Measurements from ENCODE around the gene IFIT5. TPM values are rescaled to one million over a fixed set of nuclear protein-coding genes. Genes with fewer than 3 reads are reported as not detected.
A peak's percentile ranks its signal among the peaks of the same experiment; 100 is the strongest.

Gene IFIT5, protein sequence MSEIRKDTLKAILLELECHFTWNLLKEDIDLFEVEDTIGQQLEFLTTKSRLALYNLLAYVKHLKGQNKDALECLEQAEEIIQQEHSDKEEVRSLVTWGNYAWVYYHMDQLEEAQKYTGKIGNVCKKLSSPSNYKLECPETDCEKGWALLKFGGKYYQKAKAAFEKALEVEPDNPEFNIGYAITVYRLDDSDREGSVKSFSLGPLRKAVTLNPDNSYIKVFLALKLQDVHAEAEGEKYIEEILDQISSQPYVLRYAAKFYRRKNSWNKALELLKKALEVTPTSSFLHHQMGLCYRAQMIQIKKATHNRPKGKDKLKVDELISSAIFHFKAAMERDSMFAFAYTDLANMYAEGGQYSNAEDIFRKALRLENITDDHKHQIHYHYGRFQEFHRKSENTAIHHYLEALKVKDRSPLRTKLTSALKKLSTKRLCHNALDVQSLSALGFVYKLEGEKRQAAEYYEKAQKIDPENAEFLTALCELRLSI
- polyA plus RNA-seq (ENCODE audit: insufficient read length in 12 of 12): 10 to 100 TPM in 9 of 12 donors, 1 to 10 TPM in 2, not detected in 1; 8.5 to 16.4 (median 13.0) TPM
- long read RNA-seq, donor 1, full-length matches to known transcripts: 5 of 5 reads
- long read RNA-seq, donor 1, partial matches to known transcripts: 0 of 5 reads
- long read RNA-seq, donor 1, other reads (novel, unspliced or antisense): 0 of 5 reads
- long read RNA-seq, donor 2, full-length matches to known transcripts: 11 of 11 reads
- long read RNA-seq, donor 2, partial matches to known transcripts: 0 of 11 reads
- long read RNA-seq, donor 2, other reads (novel, unspliced or antisense): 0 of 11 reads
- long read RNA-seq, donor 3, full-length matches to known transcripts: 4 of 4 reads
- long read RNA-seq, donor 3, partial matches to known transcripts: 0 of 4 reads
- long read RNA-seq, donor 3, other reads (novel, unspliced or antisense): 0 of 4 reads
- long read RNA-seq, donor 4, full-length matches to known transcripts: 2 of 2 reads
- long read RNA-seq, donor 4, partial matches to known transcripts: 0 of 2 reads
- long read RNA-seq, donor 4, other reads (novel, unspliced or antisense): 0 of 2 reads
- long read RNA-seq, donor 5: 0 reads
- long read RNA-seq, donor 6, full-length matches to known transcripts: 3 of 3 reads
- long read RNA-seq, donor 6, partial matches to known transcripts: 0 of 3 reads
- long read RNA-seq, donor 6, other reads (novel, unspliced or antisense): 0 of 3 reads
- long read RNA-seq, donor 7, full-length matches to known transcripts: 8 of 8 reads
- long read RNA-seq, donor 7, partial matches to known transcripts: 0 of 8 reads
- long read RNA-seq, donor 7, other reads (novel, unspliced or antisense): 0 of 8 reads
- long read RNA-seq, donor 8, full-length matches to known transcripts: 13 of 13 reads
- long read RNA-seq, donor 8, partial matches to known transcripts: 0 of 13 reads
- long read RNA-seq, donor 8, other reads (novel, unspliced or antisense): 0 of 13 reads
- long read RNA-seq, donor 9, full-length matches to known transcripts: 9 of 9 reads
- long read RNA-seq, donor 9, partial matches to known transcripts: 0 of 9 reads
- long read RNA-seq, donor 9, other reads (novel, unspliced or antisense): 0 of 9 reads
- long read RNA-seq, donor 10, full-length matches to known transcripts: 6 of 6 reads
- long read RNA-seq, donor 10, partial matches to known transcripts: 0 of 6 reads
- long read RNA-seq, donor 10, other reads (novel, unspliced or antisense): 0 of 6 reads
- long read RNA-seq, donor 11, full-length matches to known transcripts: 9 of 9 reads
- long read RNA-seq, donor 11, partial matches to known transcripts: 0 of 9 reads
- long read RNA-seq, donor 11, other reads (novel, unspliced or antisense): 0 of 9 reads

DNA sequence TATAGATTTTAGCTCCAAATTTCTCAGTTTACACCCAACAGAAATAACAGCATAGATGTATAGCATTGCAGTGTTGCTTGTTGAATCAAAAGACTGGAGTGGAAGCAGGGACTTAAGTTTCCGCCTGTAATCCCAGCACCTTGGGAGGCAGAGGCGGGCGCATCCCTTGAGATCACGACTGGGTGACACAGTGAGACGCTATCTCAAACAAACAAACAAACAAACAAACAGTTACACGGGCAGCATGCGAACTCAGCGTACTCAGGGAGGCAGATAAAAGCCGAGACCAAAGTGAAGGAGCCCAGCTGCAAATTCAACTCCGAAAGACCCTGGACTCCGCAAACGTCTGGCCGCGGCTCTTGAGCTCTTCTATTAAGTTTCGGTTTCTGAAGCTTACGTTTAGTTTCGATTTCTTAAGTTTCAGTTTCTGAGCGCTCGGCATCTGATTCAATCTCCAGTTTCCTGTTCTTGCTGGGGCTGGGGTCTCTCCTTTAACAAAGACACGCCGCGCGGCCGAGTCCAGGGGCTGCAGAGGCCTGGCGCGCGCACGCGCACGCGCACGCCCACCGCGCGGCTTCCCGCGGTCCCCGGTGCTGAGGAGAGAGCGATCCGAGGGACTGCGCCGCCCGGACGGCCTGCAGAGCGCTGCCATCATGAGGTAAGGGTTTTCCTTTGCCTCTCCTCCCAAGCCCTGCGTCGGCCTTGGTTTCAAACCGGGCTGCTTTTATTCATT lies at the start of gene IFIT5:
Gene IFIT5 (plus strand): TSS at position 423 of the 733 bp plus-strand sequence. CDS start 231 bp downstream, at position 654.
- peak; percentile 83 for DNase-seq

DNA sequence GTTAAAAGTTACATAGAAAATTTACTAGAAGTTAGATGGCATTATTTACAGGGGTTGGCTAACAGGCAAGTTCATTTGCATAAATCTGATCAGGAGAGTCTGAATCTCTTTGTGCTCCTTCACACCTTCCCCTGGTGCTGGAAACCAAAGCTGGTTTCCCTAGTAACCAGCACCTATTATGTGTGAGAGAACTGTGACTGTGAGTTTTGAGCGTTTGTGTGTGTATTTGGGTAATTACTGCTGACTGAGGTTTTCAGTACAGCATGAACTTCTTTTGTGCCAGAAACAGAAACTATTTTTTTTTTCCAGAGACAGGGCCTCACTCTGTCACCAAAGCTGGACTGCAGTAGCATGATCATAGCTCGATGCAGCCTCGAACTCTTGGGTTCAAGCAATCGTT lies 46.8 kb upstream of the IFIT5 start:
- DNase-seq: no peak

DNA sequence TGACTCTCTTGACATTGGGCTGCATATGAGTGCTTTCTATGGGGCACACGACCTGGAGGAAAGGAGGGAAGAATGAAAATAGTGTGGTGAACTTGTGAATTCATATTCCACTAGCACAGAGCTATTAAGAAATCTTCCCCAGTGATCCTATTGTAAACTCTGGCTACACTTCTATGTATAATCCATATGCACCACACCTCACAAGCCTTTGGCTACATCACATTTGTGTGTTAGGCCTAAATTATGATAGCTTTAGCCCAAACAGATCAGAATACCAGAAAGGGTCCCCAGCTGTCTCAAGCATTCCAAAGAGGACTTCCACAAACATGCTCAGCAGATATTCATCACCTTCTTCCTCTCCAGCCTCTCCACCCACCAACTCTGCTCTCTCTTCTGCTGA lies 46.2 kb upstream of the IFIT5 start:
- DNase-seq: no peak

DNA sequence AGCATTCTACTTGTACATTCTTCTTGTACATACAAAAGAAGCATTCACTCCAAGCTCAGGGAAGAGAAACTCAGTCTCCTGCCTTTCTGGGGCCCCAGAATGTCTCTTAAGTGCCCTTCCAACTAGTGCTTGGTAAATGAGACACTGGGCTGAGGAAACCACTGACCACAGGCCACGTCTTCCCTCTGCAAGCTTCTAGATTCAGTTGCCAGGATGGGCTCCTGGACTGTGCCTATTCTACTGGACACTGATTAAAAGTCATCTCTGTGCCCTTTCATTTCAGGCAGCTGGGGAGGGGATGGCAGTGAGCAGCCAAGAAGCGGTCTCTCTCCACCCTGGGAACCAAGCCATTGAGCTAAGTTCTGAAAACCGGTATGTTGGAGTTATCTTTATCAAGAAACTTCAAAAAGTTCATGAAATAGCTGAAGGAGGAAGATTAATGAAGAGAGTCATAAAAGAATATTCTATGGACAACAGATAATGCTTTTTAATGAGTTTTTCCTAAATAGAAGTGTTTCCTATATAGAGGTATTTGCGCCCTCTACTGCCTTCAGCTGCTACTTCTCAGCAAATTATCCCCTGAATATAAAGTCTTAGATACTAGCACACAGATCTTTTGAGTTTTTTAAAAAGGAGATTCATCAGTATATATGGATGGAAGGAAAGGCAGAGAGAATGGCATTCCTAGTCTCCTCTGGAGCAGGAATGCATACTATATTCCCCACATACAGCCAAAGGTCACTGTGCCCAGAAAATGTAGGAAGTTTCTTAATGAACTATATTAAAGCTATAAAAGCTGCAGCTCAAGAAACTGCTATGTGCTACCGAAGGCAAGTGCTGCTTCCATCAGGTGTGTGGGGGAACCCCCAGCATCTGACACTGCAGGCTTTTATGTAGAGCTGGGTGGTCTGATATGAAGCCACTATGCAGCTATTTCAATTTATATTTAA lies 44.9 kb upstream of the IFIT5 start:
- DNase-seq: no peak

DNA sequence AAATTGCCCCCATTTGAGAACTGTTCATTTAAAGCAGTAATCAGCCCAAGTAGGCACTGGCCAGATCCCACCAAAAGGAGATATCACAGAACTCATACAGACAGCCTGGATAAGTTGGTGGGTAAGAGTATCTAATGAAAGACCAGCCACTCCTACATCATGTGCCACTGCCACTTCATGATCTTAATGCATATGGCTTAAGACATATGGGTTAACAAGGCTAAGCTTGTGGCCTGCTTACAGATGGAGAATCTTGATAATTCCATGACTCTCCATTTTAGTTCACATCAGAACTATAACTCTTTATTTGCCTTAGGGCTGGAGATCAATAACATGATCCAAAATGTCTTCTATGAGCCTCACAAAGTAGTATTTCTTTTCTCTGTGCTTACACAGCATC lies 43.3 kb upstream of the IFIT5 start:
- DNase-seq: no peak

DNA sequence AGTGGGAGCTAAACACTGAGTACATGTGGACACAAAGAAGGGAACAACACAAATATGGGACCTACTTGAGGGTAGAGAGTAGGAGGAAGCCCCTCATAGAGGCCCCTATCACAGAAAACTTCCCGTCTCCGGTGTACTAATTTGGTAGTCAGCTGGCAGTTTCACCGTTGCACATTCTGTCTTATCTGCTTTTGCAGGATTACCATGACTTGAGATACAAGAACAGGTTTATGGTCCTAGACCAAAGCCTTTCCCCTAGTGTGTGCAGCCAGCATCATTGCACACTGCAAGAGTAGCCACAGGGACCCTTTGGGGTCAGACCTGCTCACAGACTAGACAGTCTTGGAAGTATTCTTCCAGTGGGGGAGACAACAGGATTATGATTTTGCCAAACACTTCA lies 42.4 kb upstream of the IFIT5 start:
- DNase-seq: no peak

DNA sequence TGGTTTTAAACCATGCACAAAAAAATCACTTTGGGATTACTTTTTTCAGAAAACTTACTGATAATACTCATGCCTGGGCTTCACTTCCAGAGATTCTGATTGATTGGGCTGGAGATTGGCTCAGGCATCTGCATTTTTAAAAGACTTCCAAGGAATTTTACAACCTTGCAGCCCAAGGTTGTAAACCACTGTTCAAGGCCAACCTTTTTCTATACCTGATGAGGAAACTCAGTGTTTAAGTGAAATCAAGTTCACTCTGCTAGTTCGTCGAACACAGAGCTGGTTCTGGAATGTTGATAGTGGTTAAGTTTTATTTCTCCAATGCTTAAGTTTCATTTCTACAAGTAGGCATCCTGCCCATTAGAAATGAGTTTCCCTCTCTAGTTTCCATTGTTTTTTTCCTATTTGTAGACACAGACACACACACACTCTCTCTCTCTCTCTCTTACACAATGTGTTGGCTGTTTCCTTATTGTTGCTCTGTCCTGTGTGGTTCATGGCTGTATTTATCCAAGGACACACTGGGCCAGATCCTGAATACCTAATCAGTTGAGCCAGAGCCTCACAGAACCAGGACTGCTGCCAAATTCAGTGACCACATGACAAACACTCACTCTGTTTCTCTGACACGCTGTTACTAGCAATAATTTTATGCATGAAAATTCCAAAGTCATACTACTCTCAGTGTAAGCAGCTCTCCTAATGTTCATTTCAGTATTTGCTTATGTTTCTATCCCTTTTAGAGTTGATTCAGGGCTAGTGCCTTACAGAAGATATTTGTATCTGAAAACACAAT lies 40.3 kb upstream of the IFIT5 start:
- DNase-seq: peak; percentile 87

DNA sequence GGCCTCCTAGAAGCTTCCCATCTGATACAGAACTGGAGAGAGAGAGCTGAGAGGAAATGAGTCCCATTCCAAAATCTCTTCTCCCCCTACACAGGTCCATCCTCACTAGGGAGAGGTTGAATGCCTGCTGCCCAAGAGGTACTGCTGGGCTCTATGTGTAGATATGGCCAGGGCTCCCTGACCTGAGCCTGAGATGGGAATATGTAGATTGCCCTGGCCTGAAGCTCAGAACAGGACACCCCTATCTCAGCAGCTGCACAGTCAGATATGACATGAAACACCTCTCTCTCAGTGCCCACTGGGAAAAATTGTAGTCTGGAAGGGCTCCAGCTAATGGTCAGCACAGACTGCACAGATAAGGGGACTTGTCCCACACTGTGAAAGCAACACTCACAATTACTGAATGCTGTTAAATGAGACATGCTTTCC lies 39.6 kb upstream of the IFIT5 start:
- no peak for DNase-seq

DNA sequence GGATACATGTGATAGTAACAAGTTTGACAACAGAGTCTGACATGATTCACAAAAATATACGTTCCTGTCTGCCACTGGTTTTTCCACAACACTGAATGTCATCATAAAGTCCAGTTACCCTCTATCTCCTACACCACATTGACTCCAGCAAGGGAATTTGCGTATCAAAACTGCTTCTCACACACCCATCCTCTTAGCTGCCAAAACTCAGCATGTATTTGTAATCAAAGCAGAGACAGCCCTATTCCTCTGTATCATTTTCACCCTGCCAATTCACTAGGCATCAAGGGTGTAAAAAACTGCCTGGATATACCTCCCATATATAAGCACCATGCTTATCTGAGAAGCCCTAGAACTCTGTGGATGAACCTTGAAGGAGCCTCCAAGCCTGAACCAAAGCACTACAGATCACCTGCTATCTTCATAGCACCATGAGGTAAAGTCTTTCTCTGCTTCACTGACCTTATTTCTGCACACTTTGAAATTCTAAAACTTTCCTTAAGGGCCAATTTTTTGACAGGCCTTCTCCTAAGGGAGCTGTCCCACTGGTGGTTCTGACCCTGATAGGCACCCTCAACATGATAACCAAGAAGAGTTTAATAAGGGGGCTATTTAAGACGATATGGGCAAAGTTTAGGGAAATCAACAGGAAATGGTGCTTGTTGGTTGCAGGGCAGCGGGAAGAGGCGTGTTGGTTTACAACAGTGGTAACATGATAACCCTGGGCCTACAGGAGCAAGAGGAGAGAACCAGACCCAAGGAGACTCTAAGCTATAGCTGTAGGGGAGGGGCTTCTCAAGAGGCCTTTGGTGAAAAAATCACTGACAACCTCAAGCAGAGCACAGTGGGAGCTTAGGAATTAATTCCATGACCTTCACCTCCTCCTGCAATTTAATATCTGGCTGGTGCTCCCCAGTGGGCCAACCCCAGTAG lies 36.4 kb upstream of the IFIT5 start, which contains the start of gene IFIT1B:
Gene IFIT1B (plus strand): TSS at position 352 of the 933 bp plus-strand sequence. CDS start 80 bp downstream, at position 432.
- DNase-seq: no peak

DNA sequence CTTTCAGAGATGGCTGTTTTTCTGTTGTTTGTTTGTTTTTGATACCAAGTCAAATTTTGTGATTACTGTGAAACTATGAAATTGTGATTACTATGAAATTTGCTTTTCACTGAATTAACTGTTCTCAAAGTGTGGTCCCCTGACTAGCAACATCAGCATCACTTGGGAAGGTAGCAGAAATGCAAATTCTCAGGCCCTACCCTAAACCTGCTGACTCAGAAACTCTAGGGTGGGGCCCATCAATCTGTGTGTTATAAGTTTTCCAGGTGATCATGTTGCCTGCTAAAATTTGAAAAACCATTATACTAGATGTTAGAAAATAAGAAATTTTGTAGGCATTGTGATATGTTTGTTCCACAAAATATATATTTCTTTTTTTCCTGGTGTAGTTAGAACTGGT lies 35.3 kb upstream of the IFIT5 start:
- DNase-seq: no peak

DNA sequence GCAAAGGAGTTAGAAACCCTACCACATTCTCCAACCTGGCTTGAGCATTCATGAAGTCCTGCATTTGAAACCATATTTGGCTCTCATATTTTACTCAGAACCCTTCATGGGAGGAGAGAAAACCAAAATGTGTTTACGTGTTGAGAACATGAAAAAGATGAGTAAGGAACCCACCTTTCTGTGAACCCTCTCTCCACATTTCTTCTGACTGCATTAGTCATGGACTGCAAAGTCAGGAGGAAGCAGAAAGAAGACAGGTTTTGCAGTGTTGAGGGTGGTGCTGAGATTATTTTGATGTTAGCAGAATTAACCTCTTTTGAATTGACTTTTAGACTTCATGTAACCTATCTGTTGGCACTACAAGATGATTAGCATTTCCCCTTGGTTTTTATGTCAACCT lies 31.6 kb upstream of the IFIT5 start:
- DNase-seq: no peak

DNA sequence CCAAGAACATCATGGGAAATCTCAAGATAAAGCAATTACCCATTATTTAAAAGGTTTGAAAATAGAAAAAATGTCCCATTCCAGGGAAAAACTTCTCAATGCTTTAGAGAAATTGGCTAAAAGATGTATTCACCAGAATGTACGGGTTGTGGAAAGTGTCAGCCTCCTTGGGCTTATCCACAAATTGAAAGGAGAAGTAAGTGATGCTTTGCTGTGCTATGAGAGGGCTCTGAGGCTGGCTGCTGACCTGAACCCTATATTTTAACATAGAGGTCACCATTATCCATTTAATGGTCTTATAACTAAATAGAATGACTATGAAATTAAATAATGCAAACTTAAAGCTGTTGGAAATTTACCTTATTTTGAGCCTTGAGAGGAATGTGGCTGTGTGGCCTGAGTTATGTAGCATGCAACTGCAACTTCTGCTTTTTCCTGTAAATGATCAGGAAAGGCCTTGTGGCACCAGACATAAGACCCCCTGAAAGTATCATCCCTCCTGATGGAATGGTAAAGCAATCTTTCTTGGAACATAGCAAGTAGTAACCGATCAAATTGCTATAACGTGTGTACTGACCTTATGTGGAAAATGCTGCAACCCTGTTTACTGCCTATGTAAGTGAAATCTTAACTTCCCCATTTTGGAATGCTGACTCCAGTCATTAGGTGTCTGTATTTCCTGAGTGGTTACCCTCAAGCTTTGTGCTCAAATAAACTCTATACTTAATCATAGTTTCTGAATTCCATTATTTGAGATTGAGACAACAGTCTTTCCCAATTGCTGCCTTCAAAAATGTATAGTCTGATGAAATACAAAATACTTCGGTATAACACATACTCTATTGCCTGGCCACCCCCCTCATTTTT lies 29.7 kb upstream of the IFIT5 start:
- DNase-seq: no peak

DNA sequence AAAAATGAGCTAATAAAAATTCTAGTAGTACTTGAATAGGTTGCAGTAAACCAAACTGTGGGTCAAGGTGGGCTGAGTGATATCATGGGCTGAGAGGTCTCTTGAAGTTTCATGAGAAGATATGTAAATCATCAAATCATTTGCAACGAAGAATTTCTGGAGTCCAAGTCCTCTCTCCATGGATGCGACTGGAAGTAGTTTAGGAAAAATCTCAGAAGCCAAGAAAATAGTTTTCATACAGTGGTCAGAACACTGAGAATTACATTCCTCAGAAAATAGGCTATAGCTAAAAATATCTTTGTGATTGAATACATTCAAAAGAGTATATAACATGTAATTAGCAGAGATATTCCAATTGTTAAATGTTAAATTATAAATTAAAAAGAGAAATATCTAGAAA lies 25.6 kb upstream of the IFIT5 start:
- no peak for DNase-seq

DNA sequence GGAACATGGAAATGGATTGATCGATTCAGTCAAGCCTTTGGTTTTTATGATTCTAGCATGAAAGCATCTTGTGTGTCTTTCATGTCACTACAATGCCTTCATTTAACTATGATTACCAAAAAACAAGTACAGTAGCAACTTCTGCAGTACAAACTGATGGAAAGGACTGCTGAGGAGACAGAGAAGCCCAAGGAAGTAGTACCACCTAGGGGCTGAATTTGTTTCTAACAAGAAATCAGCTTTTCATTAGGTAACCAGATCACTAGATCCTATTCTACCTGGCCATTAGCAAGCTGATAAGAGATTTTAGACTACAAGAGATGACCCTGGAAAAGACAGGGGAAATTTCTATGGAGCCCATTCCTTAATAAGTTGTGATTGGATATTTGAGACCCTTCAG lies 25.1 kb upstream of the IFIT5 start:
- peak; percentile 49 for DNase-seq

DNA sequence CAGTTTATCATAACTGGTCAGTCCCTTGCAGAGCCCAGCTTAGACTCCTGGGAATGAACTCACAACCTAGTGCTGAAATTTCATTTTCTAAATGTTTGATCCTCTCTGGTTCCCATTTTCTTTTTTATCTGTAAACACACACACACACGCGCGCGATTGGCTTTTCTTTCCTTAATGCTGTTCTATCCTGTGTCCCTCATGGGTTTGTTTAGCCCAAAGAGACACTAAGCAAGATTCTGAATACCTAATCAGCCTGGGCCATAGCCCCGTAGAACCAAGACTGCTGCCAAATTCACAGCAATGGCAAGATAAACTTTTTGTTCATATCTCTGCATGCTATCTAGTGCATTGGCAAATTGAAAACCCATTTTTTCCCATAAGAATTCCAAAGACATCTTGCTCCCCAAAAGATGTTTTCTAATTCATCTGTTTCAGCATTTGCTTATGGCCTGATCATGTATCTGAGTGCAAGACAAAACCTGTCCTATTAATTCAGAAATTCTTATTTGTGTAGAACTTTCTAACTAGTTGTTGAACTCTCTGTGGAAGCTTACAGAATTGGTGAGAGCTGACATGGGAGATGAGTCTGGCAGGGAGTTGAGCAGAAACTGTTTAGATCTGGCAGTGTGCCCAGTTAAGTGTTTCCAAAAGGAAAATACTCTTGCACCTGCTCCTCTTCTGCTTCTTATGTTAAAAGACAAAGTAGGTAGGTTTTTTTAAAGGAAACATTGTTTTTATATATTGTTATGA lies 23.7 kb upstream of the IFIT5 start:
- peak; percentile 57 for DNase-seq
